ENCODE data around the gene EMC6. TPM values are rescaled to one million over a fixed set of nuclear protein-coding genes. Genes with fewer than 3 reads are reported as not detected.

Gene EMC6
- total and polyA plus RNA-seq, 2 of the 13 experiments (the other 11 are each of a cell fraction or from before 2014, with no cell fraction given), result 45.1 to 47.7 TPM

DNA sequence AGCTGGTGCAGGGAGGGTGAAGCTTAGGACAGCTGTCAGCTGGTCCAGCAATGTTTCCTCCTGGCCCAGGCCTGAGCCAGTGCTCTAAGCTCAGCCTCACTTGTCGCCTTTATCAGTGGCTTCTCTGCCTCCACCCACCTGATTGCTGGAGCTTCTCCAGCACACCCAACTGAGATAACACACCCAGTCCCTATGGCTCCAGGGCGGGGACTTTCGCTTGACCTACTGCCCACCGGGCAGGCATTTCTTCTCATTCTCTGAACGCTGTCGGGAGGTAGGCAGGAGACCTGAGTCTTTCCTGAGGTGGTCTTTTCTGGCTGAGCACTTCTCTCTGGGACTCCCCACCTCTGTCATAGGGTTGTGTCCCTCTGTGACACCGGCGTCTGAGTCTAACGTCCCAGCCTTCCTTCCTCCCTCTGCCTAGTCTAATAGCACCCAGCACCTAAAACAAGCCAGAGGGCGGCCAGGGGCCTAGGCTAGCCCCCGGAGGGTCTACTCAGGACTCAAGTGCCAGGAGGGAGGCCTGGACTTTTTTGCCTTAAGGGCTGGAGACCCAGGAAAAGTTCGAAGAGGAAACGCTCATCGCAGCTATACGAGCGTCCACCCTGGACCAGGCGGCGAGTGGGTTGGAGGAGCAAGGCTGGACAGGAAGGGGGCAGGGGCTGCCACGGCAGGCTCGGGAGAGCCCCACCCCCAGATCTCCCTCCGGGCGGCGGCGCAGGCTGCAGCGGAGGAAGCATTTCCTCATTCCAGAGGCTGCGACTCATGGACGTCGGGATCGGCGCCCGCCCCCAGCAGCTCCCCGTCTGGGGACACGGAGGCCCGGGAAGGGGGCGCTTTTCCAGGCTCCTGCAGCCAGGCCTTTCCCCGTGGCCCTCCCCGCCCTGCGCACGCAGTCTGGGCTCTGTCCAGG, 990 bp upstream of the EMC6 start (continued):
- TF ChIP-seq SATB2 (CRISPR knock-in tag; IDR thresholded peaks at IDR 0.05), result no peak
- TF ChIP-seq FOXP1 (IDR thresholded peaks at IDR 0.05), result no peak
- TF ChIP-seq FOXP1 (CRISPR knock-in tag; IDR thresholded peaks at IDR 0.05), result no peak
- TF ChIP-seq CBX5 (CRISPR knock-in tag; IDR thresholded peaks at IDR 0.05; ENCODE audit: borderline replicate concordance), result no peak
- no peak for TF ChIP-seq ZNF20 (CRISPR knock-in tag; IDR thresholded peaks at IDR 0.05)
- TF ChIP-seq, protein P1, sequence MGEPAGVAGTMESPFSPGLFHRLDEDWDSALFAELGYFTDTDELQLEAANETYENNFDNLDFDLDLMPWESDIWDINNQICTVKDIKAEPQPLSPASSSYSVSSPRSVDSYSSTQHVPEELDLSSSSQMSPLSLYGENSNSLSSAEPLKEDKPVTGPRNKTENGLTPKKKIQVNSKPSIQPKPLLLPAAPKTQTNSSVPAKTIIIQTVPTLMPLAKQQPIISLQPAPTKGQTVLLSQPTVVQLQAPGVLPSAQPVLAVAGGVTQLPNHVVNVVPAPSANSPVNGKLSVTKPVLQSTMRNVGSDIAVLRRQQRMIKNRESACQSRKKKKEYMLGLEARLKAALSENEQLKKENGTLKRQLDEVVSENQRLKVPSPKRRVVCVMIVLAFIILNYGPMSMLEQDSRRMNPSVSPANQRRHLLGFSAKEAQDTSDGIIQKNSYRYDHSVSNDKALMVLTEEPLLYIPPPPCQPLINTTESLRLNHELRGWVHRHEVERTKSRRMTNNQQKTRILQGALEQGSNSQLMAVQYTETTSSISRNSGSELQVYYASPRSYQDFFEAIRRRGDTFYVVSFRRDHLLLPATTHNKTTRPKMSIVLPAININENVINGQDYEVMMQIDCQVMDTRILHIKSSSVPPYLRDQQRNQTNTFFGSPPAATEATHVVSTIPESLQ (CRISPR knock-in tag; conservative IDR thresholded peaks at IDR 0.05), result no peak
- TF ChIP-seq, protein P2, sequence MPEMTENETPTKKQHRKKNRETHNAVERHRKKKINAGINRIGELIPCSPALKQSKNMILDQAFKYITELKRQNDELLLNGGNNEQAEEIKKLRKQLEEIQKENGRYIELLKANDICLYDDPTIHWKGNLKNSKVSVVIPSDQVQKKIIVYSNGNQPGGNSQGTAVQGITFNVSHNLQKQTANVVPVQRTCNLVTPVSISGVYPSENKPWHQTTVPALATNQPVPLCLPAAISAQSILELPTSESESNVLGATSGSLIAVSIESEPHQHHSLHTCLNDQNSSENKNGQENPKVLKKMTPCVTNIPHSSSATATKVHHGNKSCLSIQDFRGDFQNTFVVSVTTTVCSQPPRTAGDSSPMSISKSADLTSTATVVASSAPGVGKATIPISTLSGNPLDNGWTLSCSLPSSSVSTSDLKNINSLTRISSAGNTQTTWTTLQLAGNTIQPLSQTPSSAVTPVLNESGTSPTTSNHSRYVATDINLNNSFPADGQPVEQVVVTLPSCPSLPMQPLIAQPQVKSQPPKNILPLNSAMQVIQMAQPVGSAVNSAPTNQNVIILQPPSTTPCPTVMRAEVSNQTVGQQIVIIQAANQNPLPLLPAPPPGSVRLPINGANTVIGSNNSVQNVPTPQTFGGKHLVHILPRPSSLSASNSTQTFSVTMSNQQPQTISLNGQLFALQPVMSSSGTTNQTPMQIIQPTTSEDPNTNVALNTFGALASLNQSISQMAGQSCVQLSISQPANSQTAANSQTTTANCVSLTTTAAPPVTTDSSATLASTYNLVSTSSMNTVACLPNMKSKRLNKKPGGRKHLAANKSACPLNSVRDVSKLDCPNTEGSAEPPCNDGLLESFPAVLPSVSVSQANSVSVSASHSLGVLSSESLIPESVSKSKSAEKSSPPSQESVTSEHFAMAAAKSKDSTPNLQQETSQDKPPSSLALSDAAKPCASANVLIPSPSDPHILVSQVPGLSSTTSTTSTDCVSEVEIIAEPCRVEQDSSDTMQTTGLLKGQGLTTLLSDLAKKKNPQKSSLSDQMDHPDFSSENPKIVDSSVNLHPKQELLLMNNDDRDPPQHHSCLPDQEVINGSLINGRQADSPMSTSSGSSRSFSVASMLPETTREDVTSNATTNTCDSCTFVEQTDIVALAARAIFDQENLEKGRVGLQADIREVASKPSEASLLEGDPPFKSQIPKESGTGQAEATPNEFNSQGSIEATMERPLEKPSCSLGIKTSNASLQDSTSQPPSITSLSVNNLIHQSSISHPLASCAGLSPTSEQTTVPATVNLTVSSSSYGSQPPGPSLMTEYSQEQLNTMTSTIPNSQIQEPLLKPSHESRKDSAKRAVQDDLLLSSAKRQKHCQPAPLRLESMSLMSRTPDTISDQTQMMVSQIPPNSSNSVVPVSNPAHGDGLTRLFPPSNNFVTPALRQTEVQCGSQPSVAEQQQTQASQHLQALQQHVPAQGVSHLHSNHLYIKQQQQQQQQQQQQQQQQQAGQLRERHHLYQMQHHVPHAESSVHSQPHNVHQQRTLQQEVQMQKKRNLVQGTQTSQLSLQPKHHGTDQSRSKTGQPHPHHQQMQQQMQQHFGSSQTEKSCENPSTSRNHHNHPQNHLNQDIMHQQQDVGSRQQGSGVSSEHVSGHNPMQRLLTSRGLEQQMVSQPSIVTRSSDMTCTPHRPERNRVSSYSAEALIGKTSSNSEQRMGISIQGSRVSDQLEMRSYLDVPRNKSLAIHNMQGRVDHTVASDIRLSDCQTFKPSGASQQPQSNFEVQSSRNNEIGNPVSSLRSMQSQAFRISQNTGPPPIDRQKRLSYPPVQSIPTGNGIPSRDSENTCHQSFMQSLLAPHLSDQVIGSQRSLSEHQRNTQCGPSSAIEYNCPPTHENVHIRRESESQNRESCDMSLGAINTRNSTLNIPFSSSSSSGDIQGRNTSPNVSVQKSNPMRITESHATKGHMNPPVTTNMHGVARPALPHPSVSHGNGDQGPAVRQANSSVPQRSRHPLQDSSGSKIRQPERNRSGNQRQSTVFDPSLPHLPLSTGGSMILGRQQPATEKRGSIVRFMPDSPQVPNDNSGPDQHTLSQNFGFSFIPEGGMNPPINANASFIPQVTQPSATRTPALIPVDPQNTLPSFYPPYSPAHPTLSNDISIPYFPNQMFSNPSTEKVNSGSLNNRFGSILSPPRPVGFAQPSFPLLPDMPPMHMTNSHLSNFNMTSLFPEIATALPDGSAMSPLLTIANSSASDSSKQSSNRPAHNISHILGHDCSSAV (CRISPR knock-in tag; IDR thresholded peaks at IDR 0.05; ENCODE audit: borderline replicate concordance), result no peak
- TF ChIP-seq ELF1 (CRISPR knock-in tag; IDR thresholded peaks at IDR 0.05), result peak; percentile 97
- no peak; the same call in 1 of the 2 replicates for TF ChIP-seq POLR2AphosphoS2 (IDR thresholded peaks at IDR 0.05; ENCODE audit: low read depth, low read length)
- TF ChIP-seq, protein P3, sequence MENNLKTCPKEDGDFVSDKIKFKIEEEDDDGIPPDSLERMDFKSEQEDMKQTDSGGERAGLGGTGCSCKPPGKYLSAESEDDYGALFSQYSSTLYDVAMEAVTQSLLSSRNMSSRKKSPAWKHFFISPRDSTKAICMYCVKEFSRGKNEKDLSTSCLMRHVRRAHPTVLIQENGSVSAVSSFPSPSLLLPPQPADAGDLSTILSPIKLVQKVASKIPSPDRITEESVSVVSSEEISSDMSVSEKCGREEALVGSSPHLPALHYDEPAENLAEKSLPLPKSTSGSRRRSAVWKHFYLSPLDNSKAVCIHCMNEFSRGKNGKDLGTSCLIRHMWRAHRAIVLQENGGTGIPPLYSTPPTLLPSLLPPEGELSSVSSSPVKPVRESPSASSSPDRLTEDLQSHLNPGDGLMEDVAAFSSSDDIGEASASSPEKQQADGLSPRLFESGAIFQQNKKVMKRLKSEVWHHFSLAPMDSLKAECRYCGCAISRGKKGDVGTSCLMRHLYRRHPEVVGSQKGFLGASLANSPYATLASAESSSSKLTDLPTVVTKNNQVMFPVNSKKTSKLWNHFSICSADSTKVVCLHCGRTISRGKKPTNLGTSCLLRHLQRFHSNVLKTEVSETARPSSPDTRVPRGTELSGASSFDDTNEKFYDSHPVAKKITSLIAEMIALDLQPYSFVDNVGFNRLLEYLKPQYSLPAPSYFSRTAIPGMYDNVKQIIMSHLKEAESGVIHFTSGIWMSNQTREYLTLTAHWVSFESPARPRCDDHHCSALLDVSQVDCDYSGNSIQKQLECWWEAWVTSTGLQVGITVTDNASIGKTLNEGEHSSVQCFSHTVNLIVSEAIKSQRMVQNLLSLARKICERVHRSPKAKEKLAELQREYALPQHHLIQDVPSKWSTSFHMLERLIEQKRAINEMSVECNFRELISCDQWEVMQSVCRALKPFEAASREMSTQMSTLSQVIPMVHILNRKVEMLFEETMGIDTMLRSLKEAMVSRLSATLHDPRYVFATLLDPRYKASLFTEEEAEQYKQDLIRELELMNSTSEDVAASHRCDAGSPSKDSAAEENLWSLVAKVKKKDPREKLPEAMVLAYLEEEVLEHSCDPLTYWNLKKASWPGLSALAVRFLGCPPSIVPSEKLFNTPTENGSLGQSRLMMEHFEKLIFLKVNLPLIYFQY (CRISPR knock-in tag; IDR thresholded peaks at IDR 0.05; ENCODE audit: borderline replicate concordance), result no peak; the same call in 1 of the 2 replicates
- no peak; the same call in 1 of the 2 replicates for TF ChIP-seq ZNF296 (CRISPR knock-in tag; conservative IDR thresholded peaks at IDR 0.05)
- TF ChIP-seq HMG20B (CRISPR knock-in tag; conservative IDR thresholded peaks at IDR 0.05), result 0 out of 2 replicates have a peak, but pooled peaks have one; percentile 2
- peak; percentile 70 for TF ChIP-seq ZNF317 (CRISPR knock-in tag; IDR thresholded peaks at IDR 0.05)
- TF ChIP-seq RAD51 (IDR thresholded peaks at IDR 0.05; ENCODE audit: borderline replicate concordance), result no peak
- no peak for TF ChIP-seq ZNF326 (CRISPR knock-in tag; IDR thresholded peaks at IDR 0.05; ENCODE audit: borderline replicate concordance)

Data from HepG2 (cell line).